Ishikawa (cell line): ENCODE results near the gene EPHB4.

ENCODE experiments used
- CEBPB ChIP-seq: IDR thresholded peaks from 2 replicates; pipeline ENCODE4 v1.6.1; 2012
- CREB1 ChIP-seq: IDR thresholded peaks from 2 replicates; pipeline ENCODE4 v1.6.1; 2012; ENCODE audit warnings: low read depth
- EGR1 ChIP-seq: IDR thresholded peaks from 2 replicates; pipeline ENCODE4 v1.6.1; 2012
- EP300 ChIP-seq: IDR thresholded peaks from 2 replicates; pipeline ENCODE4 v1.6.1; 2012; ENCODE audit warnings: borderline replicate concordance
- FOXM1 ChIP-seq: IDR thresholded peaks from 2 replicates; pipeline ENCODE4 v1.6.1; 2012; ENCODE audit warnings: low read depth, borderline replicate concordance
- MAX ChIP-seq: IDR thresholded peaks from 2 replicates; pipeline ENCODE4 v1.6.1; 2012
- NFIC ChIP-seq: IDR thresholded peaks from 2 replicates; pipeline ENCODE4 v1.6.1; 2012
- RAD21 ChIP-seq: IDR thresholded peaks from 2 replicates; pipeline ENCODE4 v1.6.1; 2012; ENCODE audit warnings: low read depth
- REST ChIP-seq: IDR thresholded peaks from 2 replicates; pipeline ENCODE4 v1.6.1; 2012; ENCODE audit warnings: low read depth, mild to moderate bottlenecking
- TAF1 ChIP-seq: IDR thresholded peaks from 2 replicates; pipeline ENCODE4 v1.6.1; 2012; ENCODE audit warnings: low read depth, mild to moderate bottlenecking
- TCF12 ChIP-seq: IDR thresholded peaks from 2 replicates; pipeline ENCODE4 v1.6.1; 2012; ENCODE audit warnings: low read depth
- TEAD4 ChIP-seq: IDR thresholded peaks from 2 replicates; pipeline ENCODE4 v1.6.1; 2012
- USF1 ChIP-seq: IDR thresholded peaks from 2 replicates; pipeline ENCODE4 v1.6.1; 2012
- YY1 ChIP-seq: IDR thresholded peaks from 2 replicates; pipeline ENCODE4 v1.6.1; 2012; ENCODE audit warnings: low read depth
- ZBTB7A ChIP-seq: IDR thresholded peaks from 2 replicates; pipeline ENCODE4 v1.6.1; 2012; ENCODE audit warnings: low read depth

Gene EPHB4

GRCh38 chr7:100859856-100860255 lies 32.5 kb upstream of the EPHB4 start:
- no peak for TF ChIP-seq USF1
- TF ChIP-seq CEBPB = no peak
- TF ChIP-seq FOXM1 = no peak

- TF ChIP-seq TAF1 = no peak
- no peak for TF ChIP-seq ZBTB7A
- TF ChIP-seq TCF12 = no peak
- TF ChIP-seq EGR1 = no peak
- TF ChIP-seq CEBPB = no peak
- TF ChIP-seq USF1 = no peak
- TF ChIP-seq YY1 = no peak
- TF ChIP-seq REST = no peak
- no peak for TF ChIP-seq FOXM1
- no peak for TF ChIP-seq RAD21
- no peak for TF ChIP-seq CREB1
- no peak for TF ChIP-seq NFIC
- no peak for TF ChIP-seq EP300
- TF ChIP-seq MAX = no peak
- TF ChIP-seq TEAD4 = no peak
Observed at GRCh38 chr7:100856871-100857282, 29.6 kb upstream of the EPHB4 start.

- TF ChIP-seq RAD21 = no peak
- TF ChIP-seq ZBTB7A = no peak
- no peak for TF ChIP-seq TEAD4
- TF ChIP-seq USF1 = no peak
- TF ChIP-seq NFIC = no peak
- TF ChIP-seq TAF1 = no peak
- no peak for TF ChIP-seq REST
- no peak for TF ChIP-seq EP300
- TF ChIP-seq CREB1 = no peak
- TF ChIP-seq TCF12 = no peak
- no peak for TF ChIP-seq CEBPB
- no peak for TF ChIP-seq MAX
- no peak for TF ChIP-seq YY1
- no peak for TF ChIP-seq EGR1
- no peak for TF ChIP-seq FOXM1
Observed at GRCh38 chr7:100855515-100855914, 28.2 kb upstream of the EPHB4 start.

- no peak for TF ChIP-seq USF1
- TF ChIP-seq TEAD4 = no peak
- no peak for TF ChIP-seq ZBTB7A
- TF ChIP-seq TAF1 = no peak
- TF ChIP-seq CEBPB = no peak
- no peak for TF ChIP-seq FOXM1
- TF ChIP-seq EP300 = no peak
- no peak for TF ChIP-seq YY1
- no peak for TF ChIP-seq NFIC
- no peak for TF ChIP-seq TCF12
- no peak for TF ChIP-seq CREB1
- TF ChIP-seq REST = no peak
- TF ChIP-seq EGR1 = no peak
- TF ChIP-seq RAD21 = no peak
Observed at GRCh38 chr7:100854146-100854895, 27.0 kb upstream of the EPHB4 start.
